NOMO-1 treated with DMSO at 0.1 percent for 48 hours (cell line): ENCODE results near the gene HYAL1.
"Not testable (repeated sequence)": the region's sequence is repeated elsewhere in the genome, so short reads cannot be mapped to it uniquely, and the experiment has no call there.

Experiments
- DNase-seq: peaks from one replicate; lab custom pipeline; 2025; ENCODE audit not compliant: unreplicated experiment; lab: John Stamatoyannopoulos, UW

Gene HYAL1

DNA sequence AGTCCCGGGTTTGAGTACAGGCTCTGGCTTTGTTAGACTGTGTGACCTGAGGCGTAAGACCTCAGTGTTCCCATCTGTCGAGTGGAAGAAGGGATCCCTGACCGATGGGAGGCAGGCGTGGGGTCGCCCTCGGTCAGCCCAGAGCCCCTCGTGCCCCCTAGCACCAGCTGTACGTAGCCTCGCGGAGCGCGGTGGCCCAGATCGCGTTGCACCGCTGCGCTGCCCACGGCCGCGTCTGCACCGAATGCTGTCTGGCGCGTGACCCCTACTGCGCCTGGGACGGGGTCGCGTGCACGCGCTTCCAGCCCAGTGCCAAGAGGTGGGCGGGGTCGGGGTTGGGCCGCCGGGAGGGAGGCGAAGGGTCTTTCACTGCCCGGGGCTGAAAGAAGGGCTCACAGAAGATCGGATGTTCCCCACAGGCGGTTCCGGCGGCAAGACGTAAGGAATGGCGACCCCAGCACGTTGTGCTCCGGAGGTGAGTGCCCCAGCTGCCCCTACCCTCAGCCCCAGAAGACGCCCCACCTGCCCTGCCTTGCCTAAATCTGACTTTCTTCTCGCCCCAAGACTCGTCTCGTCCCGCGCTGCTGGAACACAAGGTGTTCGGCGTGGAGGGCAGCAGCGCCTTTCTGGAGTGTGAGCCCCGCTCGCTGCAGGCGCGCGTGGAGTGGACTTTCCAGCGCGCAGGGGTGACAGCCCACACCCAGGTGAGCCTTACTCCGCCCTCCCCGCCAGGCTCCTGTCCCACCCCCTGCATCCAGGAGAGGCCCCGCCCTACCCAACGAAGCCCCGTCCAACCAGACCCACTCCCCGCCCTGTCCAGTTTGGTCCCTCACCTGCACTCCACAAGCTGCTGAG, 28.0 kb downstream of the HYAL1 start:
- DNase-seq, result no peak

DNA sequence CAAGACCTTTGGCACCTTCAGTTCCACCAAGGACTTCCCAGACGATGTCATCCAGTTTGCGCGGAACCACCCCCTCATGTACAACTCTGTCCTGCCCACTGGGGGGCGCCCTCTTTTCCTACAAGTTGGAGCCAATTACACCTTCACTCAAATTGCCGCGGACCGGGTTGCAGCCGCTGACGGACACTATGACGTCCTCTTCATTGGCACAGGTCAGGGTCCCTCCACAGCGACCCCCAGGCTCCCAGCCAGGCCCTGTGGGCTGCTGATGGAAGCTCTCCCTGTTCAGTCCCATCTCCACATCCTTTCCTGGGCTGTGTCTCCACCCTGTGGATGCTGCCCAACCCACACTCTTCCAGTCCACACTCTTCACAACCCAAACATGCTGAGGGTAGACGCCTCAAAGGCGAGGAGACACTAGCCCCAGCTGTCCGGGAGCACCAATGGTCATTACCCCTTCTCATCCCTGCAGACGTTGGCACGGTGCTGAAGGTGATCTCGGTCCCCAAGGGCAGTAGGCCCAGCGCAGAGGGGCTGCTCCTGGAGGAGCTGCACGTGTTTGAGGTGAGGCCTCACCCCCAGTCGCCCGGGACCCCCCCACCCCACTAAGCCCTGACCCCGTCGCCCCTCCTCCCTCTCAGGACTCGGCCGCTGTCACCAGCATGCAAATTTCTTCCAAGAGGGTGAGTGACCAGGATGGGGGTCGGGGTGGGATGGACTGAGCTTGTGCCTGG, 28.8 kb downstream of the HYAL1 start:
- peak; percentile 49 for DNase-seq

DNA sequence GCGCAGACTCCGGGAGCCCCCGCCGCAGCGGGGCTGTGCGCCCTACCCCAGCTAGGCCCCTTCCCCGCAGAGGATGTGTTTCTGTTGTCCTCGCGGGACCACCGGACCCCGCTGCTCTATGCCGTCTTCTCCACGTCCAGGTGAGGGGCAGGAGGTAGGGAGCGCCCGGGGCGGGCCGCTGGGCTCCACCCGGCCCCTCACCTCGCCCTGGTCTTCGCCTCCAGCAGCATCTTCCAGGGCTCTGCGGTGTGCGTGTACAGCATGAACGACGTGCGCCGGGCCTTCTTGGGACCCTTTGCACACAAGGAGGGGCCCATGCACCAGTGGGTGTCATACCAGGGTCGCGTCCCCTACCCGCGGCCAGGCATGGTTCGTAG, 29.7 kb downstream of the HYAL1 start:
- DNase-seq, result no peak

DNA sequence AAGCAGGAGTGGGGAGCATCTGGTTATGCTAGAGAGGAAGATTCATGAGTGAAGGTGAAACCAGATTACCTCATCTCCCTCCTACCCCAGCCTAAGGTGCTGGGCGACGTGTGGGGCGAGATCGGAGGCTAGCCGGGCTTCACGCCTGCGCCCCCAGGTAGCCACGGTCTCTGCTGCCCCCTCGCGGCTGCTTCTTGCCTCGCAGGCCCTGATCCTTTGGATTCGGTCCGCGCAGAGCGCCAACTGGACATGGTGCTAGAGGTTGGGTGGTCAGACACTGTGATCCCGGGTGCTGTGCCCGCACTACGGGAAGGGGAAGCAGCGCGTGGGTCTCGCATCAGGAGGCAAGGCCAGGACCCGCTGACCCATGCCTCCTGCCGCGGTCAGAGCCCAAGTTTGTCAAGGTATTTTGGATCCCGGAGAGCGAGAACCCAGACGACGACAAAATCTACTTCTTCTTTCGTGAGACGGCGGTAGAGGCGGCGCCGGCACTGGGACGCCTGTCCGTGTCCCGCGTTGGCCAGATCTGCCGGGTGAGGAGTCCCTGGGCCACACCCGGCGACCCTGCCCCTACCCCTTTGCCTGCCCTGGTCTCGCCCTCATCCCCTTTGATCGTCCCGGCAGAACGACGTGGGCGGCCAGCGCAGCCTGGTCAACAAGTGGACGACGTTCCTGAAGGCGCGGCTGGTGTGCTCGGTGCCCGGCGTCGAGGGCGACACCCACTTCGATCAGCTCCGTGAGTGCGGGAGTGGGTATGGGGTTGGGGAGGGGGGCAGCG, 30.3 kb downstream of the HYAL1 start:
- peak; percentile 80 for DNase-seq

DNA sequence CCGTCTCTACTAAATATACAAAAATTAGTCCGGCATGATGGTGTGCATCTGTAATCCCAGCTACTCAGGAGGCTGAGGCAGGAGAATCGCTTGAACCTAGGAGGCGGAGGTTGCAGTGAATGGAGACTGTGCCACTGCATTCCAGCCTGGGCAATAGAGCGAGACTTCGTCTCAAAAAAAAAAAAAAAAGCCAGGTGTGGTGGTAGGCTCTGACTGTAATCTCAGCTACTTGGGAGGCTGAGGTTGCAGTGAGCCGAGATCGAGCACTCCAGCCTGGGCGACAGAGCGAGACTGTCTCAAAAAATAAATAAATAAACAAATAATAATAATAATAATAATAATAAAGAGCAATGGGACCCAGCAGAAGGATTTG, 30.9 kb downstream of the HYAL1 start:
- DNase-seq, result not testable (repeated sequence)

DNA sequence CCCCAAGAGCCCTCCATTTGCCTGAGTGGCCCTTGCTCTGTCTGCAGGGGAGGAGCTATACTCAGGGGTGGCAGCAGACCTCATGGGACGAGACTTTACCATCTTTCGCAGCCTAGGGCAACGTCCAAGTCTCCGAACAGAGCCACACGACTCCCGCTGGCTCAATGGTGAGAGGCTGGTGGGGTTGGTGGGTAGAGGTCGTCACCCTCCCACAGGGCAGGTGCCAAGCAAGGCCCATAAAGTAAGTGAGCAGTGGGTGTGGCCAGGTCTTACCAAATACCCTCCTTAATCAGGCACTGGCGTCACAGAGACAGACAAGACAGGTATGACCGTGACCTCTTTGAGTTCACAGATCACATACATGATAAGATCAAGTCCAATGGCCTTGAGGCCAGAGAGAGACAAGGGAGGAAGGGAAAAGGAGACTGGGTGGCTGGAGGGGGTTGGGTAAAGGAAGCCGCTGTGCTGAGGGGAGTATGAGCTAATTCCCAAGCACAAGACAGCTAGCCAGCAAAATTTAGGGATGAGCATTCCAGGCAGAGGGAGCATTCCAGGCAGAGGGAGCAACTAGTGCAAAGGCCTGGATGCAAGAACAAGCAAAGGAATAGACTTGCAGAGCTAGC, 31.9 kb downstream of the HYAL1 start:
- no peak for DNase-seq

DNA sequence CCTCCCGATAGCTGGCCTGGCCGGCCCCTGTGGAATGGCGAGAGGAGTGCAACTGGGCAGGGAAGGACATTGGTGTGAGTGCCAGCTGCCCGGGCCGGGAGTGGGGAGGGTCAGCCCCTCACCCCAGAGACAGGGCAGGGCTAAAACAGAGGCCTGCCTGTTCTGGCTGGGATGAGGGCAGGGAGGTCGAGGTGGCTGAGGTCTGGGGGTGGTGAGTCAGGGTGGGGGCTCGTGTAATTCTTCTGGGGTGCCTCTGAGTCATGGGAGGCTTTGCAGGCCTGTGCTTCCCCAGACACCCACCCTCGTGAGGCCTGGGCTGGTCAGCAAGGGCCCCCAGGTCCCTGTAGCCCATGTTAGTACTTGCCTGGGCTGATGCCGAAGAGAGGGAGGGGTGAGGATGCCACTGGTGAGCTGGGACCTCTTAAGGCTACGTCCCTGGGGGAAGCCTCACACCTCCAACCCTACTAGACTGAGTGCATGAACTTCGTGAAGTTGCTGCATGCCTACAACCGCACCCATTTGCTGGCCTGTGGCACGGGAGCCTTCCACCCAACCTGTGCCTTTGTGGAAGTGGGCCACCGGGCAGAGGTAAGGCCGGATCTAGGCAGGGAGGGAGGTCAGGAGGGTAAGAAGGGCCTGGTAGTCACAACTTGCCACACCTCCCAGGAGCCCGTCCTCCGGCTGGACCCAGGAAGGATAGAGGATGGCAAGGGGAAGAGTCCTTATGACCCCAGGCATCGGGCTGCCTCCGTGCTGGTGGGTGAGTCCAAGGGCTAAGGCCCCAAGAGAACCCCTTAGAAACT, 32.8 kb downstream of the HYAL1 start:
- no peak for DNase-seq

DNA sequence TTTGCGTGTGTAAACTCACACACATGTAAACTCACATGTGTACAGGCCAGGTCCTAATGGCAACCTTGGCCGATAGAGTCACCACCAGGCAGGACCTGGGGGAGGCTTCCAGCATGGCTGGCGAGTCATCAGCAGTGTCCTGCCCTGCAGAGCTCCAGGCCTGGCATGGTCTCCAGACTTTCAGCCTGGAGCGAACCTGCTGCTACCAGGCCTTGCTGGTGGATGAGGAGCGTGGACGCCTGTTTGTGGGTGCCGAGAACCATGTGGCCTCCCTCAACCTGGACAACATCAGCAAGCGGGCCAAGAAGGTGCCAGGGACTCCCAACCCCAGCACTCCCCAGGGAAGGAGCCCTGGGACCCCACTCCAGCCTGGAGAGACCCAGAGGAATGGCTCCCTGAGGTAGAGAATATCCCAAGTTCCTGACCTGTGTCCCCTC, 33.4 kb downstream of the HYAL1 start:
- no peak for DNase-seq

DNA sequence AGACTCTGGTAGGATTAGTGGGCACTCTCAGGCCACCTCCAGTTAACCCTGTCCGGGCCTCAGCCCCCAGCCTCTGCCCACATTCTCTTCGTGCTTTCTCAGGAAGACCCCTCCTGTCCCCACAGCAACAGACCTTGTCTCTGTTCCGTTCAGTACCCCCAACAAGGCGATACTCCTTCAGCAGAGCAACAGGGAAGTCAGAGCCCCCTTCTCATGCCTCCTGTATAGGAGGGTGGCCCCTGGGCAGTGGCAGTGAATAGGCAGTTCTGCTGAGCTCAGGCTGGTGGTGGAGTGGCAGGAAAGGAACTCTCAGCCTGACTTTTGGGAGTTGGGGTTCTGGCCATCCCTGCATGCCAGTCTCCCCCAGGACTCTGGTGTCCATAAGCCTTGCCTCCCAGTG, 33.9 kb downstream of the HYAL1 start:
- DNase-seq, result no peak

DNA sequence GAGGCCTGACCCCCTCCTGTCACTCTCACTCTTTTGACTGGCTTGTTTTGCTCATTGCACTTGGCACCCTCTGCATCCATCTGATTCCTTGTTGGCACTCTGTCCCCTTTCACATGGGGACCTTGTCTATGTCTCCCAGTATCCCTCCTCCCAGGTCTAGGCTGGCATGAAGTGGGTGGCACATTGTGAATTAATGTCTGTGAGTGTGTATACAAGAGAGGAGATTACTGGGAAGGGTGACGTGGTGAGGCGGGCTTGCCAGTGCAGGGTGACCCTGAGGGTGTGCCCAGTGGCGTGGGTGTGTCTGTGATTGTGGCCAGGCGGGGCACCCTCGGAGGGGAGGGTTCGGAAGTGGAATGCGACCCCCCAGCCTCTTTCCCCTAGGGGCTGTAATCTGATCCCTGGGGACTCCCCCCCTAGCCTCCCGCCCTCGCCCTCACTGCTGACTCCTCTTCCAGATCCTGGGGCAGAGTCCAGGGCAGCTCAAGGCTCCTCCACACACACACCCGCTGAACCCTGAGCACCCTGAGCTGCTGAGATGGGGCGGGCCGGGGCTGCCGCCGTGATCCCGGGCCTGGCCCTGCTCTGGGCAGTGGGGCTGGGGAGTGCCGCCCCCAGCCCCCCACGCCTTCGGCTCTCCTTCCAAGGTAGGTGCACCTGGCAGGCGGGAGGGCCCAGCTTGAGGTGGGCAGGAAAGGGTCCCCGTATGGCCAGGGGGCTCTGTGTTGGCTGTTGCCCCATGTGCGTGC, 34.5 kb downstream of the HYAL1 start, which contains the start of gene SEMA3B:
SEMA3B (plus strand) TSS at position 445 of the 749 bp plus-strand sequence; CDS start at position 539, 94 bp downstream.
- DNase-seq, result no peak

DNA sequence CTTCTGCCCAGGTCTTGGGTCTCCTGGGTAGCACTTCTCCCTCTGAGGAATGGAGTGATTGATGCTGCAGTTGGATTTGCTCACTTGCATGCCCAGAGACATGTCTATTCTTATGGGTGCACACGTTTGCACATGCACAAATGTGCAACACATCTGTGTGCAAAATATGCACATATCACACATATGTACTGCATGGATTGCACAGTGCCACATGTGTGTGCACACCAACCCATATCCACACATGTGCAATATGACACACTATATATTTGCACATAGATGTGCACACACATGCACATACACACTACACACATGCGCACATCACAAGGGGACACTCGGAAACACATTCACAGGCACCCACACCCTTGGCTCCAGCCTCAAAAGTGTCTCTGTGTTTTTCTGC, 35.1 kb downstream of the HYAL1 start:
- DNase-seq, result no peak

DNA sequence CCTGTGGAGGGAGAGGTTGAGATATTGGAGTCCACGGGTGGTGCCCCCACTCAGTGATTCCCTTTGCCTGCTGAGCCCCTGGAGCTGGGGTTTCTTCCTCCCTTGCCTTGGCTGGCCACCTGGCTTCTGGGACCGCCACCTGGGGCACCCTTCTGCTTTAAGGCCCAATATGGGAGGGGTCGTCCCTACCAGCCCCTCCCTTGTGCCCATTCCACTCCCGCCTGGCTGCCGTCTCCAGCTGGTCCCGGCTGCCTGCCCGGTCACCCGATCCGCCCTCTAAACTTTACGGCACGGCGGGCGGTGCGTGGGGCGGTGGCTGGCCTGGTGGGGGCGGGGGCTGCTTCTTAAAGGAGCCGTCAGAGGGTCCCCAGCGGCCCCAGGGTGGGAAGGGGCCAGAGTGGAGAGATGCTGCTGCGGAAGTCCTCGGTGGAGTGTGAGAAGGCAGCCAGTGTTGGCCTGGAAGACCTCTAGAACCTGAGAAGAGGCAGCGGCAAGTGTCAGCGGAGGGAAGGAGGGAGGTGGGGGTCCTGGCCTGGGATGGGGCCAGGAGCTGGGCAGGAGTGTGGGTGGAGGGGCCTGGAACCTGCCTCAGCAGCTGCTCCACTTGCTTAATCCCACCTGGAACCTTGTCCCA, 36.0 kb downstream of the HYAL1 start:
- no peak for DNase-seq

DNA sequence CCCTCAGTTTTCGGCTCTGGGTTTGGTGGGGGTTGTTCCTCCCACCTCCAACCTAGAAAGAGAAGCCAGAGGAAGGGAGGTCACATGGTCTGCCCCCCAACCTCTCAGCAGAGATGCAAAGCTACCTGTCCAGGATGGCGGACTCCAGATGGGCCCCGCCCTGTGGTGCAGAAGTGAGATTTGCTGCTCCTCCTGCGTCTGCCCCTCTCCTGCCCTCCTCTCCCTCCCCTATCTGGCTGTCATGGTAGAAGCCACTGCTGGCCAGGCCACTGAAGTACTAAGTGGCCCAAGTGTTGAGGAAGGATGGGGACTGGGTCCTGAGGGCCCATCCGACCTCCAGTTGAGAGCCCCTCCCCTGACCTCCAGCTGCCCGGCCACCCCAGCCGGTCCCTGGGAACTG, 36.5 kb downstream of the HYAL1 start:
- no peak for DNase-seq

DNA sequence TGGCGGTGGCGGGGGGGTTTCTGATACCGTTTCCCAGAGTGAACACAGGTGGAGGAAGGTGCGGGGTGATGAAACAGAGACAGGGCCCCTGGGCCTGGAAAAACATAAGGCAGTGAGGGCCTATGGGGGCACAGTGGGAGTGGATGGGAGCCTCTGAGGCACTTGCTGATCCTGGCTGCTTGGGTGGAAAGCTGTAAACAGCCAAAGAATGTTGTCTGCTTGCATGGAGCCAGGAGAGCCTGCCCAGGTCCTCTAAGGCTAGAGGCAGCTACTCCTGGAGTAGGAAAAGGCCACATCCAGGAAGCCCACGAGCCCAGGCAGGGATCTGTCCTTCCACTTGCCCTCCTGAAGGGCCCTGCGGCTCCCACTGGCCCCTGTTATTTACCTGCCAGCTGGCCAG, 37.4 kb downstream of the HYAL1 start:
- DNase-seq, result no peak

DNA sequence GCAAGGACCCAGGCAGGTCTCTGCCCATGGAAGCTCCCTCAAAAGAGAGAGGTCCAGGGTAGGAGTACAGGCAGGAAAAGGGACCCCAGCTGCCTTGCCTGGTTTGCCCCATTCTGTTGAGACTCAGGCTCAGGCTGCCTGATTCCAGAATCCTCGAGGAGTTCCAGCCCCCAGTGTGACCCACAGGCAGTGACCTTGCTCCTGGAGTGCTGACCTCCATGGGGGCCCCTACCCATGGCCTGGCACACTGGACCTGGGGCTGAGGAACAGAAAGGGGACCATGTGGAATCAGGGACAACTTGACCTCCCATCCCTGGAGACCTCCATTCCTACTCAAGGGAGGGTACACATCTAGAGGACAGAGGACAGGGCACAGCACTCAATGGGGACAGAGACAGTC, 37.8 kb downstream of the HYAL1 start:
- no peak for DNase-seq

DNA sequence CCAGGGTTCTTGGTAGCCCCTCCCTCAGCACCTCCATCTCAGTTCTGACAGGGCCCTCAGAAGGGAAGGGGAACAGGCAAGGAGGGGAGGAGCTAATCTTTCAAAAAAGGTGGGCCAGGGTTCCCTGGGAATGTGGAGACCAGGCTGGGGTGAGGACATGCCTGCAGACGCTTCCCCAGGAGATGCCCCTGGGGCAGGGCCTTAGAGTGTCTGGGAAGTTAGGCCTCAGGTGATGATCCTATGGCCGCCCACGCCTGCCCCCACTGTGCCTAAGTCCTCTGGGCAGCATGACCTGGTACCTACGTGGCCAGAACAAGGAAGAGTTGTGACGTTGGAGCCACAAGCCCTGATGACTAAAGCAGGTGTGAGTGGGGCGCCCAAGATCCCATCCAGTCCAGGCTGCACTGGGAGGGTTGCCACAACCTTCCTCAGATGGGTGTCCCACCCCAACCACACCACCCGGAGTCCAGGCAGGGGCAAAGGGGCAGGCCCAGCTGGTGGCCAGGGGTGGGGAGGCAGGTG, 38.3 kb downstream of the HYAL1 start:
- DNase-seq, result no peak

DNA sequence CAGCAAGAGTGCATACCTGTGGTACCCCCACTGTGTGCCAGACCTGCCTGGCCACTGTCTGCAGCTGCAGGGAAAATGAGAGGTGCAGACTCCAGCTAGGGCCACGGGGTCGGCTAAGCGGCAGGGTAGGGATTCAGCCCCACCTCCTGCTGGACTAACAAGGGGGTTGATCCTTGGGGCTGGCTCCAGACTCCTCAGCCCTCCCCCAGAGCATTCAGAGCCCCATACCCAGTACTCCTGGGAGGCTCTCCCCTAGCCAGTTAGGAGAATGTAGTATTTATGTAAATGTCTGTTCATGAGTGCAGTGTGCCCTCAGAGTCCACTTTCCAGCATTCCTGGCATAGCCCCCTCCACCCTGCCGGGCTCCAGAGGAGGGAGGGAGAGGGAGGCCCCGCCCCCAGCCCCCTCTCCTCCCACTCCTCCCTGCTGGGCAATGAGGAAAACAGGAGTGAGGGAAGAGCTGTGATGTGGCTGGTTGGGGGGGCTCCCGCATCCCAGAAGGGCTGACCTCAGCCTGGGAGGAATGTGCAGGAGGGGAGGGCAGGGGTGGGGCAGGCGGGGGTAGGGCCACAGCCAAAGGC, 38.9 kb downstream of the HYAL1 start:
- DNase-seq, result no peak
